ENCODE measurements around the gene TAF4. TPM values are rescaled to one million over a fixed set of nuclear protein-coding genes. Genes with fewer than 3 reads are reported as not detected.

TAF4 gene
- total RNA-seq, 1 donor from 2014 or later: 7.6 TPM

DNA sequence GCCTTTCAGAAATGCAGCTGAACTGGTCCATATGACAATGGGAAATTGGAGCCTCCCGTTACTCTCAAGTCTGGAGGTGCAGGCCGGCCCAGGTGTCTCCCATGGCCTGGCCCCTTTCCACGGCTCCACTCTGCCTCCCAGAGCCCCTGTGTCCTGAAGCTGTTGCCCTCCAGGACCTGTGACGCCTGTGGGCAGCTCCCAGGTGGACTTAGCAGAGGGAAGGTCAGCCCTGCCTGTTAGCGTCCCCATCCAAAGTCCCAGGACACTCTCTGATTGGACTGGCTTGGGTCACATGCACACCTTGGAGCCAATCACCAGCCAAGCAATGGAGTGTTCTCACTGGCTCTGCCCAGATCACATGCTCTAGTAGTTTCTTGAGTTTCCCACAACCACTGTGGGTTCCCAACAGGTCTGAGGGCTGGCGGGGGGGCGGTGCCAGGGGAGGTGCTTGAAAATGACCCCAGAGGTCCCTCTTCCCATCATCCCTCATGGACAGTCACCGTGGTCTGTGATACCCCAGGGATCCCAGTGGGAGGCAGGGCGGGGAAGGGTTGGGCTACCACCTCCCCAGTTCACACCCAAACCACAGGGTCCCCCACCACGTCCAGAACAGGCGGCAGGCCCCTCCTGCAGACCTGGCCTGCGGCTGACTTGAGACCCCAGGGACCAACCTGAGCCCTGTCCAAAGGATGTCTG, 135.6 kb downstream of the TAF4 start:
- DNase-seq: no peak

DNA sequence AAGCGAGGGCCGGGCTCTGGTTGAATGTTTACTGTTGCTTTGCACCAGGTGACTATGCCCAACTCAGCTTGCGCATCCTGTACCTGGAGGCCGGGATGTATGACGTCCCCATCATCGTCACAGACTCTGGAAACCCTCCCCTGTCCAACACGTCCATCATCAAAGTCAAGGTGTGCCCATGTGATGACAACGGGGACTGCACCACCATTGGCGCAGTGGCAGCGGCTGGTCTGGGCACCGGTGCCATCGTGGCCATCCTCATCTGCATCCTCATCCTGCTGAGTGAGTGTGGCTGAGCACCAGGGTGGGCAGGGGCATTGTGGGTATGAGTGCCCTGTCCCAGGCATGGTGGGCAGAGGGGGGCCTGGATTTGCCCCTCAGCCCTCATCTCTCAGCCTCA, 136.1 kb downstream of the TAF4 start:
- DNase-seq: no peak

DNA sequence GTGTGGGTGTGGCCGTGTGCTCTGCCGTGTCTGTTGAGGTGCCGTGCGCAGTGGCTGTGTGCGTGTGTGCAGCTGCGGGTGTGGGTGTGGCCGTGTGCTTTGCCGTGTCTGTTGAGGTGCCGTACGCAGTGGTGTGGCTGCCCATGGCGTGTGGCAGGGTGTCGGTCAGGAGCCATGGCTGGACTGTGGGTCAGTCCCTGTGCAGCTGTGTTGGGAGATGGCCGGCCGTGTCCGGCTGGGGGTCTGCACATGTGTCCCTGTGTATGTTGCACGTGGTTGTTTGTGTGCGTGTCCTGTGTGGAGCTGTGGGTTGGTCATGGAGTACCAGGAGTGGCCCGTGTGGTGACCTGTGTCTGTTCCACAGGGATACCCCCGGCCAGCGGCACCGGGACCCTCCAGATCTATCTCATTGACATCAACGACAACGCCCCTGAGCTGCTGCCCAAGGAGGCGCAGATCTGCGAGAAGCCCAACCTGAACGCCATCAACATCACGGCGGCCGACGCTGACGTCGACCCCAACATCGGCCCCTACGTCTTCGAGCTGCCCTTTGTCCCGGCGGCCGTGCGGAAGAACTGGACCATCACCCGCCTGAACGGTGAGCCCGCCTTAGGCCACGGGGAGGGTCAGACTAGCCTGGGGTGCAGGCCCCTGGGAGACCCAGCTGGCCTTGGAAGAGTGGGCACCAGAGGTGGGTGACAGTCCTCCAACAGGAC, 137.7 kb downstream of the TAF4 start:
- DNase-seq: no peak

DNA sequence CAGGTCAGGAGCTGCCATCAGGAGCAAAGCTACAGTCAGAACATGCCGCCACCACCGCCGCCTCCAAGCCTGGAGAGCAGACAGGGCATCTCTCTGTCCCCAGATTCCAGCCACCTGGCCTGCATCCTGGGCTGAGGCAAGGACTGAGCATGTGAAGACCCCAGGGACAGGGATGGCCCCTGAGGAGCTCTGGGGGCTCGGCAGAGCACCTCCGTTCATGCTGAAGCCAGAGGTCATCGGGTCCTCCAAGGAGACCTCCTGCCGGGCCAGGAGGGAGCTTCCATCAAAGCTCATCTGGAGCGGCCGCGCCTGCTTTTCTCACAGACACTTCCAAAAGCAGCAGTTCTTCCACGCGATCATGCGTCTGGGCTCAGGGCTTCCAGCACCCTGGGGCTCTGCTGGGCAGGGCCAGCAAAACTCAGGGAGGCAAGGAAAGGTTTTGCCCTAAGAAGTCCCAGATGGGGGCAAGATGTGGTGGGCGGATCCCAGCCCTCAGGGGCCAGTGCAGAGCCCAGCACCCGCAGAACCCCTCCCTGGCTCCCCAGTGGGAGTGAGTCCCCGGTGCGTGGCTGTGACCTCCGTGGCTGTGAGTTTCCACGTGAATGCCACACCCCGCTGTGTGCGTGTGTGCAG, 138.4 kb downstream of the TAF4 start:
- DNase-seq: no peak

DNA sequence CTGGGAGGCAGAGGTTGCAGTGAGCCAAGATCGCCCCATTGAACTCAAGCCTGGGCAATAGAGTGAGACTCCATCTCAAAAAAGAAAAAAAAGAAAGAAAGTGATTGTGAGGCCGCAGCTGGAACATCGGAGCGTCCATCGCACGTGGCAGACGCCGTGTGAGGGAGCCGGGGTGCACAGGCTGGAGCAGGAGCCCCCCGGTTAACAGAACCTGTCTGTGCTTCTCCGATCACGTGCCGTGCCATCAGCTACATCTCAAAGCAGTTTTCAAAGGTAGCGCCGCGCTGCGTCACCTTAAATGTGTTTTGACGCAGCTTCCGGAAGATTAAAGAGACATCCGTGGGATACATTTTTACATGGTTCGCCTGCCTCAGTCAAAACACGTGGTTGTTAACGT, 138.9 kb downstream of the TAF4 start:
- no peak for DNase-seq

DNA sequence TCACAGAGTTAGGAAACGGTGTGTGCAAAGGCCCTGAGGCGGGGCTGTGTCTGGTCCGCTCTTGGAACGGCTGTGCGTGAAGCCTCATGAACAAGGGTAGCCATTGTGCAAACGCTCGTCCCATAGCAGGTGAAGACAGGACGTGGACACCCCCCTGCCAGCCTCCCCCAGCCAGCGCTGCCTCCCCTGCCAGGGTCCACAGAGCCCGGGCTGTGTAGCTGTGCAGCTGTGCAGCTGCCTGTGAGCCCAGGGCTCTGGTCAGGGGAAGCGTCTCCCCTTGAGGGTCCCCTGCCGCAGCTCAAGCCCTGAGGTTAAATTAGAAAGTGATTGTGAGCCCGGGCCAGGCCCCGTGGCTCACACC, 139.4 kb downstream of the TAF4 start:
- no peak for DNase-seq

DNA sequence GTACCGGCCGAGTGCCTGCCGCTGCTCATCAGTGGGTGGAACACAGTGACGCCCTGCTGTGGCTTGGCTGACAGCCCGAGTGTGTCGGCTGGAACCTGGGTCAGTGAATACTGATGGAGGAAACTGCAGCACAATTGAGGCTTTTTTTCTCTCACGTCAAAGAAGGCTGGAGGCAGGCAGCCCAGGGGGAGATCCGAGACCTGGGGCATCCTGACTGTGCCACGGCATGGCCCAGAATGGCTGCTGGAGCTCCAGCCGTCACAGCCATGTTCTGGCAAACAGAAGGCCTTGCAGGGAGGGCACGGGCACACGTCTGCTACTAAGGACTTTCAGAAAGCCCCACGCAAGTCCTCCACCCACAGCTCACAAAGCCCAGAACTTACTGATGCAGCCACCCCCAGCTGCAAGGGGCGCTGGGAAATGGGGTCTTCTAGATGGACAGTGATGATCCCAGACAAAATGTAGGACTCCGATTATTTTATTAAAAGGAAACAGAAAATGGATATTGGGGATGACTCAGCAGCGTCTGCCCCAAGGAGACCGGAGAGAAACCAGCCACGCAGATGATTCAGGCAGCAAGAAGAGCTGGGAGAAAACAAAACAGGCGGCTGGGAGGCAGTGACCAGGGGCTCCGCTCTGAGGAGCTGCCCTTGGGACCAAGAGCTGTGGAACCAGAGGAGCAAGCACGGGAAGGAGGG, 140.0 kb downstream of the TAF4 start:
- DNase-seq: no peak

DNA sequence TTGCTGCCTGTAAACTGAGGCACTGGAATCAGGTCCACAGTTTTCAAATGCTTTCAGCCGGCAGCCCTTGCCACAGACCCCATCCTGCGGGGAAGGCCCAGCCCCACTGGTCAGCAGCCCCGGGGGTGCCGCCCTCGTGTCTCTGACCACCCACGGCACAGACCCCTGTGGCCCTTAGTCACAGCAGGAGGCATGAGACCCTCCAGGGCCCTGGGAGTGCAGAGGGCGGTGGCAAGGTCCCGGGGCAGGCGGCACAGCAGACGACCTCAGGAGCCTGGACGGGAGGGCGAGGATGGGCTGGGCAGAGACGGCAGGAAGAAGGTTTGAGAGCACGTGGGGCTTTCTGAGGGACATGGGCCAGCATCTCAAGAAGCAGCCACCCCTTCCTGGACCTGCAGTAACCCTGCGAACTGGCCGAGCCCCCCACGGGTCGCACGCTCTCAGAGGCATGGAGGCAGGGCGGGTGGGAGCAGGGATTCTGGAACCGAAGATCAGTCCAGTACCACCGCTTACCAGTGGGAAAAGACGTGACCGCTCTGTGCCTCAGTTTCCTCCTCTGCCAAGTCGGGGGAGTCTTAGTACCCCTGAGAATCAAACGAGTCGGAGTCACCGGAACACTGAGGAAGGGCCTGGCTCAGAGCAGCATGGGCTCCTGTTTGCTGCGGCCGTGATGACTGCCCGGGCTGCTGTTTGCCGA, 140.7 kb downstream of the TAF4 start:
- DNase-seq: no peak

Small RNA genes lying within 50 kb of the gene (small RNA-seq; reads per million reads assigned to genes)
- not detected for gene MIR3195 (ENCODE audit: low replicate concordance)

Other genes starting within 250 kb of the TAF4 start
- gene LSM14B, start 56.6 kb upstream of the TAF4 start, total RNA-seq: 32.7 TPM
- gene PSMA7, start 77.5 kb upstream of the TAF4 start, total RNA-seq: 107 TPM
- gene SS18L1, start 77.9 kb upstream of the TAF4 start, total RNA-seq: 18.5 TPM
- gene MTG2, start 117.1 kb upstream of the TAF4 start, total RNA-seq: 11.7 TPM
- 0.10 TPM for gene HRH3, start 154.4 kb upstream of the TAF4 start, total RNA-seq
- gene OSBPL2, start 172.6 kb upstream of the TAF4 start, total RNA-seq: 39.0 TPM
- gene ADRM1, start 237.1 kb upstream of the TAF4 start, total RNA-seq: 32.9 TPM